Activated CD4-positive, alpha-beta T cell treated with anti-CD3 and anti-CD28 coated beads, Interleukin-2, amount 10 ng/mL, durations not matched to agents 24 days and 14 days (primary cell): ENCODE data around the gene APOL4. TPM values are rescaled to one million over a fixed set of nuclear protein-coding genes. Genes with fewer than 3 reads are reported as not detected.
A peak's percentile ranks its signal among the peaks of the same experiment; 100 is the strongest.
"Not testable (repeated sequence)": the region's sequence is repeated elsewhere in the genome, so short reads cannot be mapped to it uniquely, and the experiment has no call there.

Experiments
- DNase-seq: peaks from one replicate; pipeline ENCODE4 v3.0.0; 2022
- H3K27ac Mint-ChIP-seq: one replicate; pipeline ENCODE4 v1.8.0; 2022; ENCODE audit warnings: mild to moderate bottlenecking, mixed read lengths
- H3K27me3 Mint-ChIP-seq: one replicate; pipeline ENCODE4 v1.8.0; 2022; ENCODE audit warnings: mixed read lengths
- H3K36me3 Mint-ChIP-seq: one replicate; pipeline ENCODE4 v1.8.0; 2022; ENCODE audit warnings: low read depth, mild to moderate bottlenecking, mixed read lengths
- H3K4me1 Mint-ChIP-seq: one replicate; pipeline ENCODE4 v1.8.0; 2021; ENCODE audit warnings: mixed read lengths
- H3K4me3 Mint-ChIP-seq: one replicate; pipeline ENCODE4 v1.8.0; 2022; ENCODE audit warnings: mild to moderate bottlenecking, moderate library complexity, mixed read lengths
- H3K9me3 Mint-ChIP-seq: one replicate; pipeline ENCODE4 v1.8.0; 2021; ENCODE audit warnings: mixed read lengths
- intact Hi-C: fragments of 100-400 bp; cut with micrococcal nuclease; formaldehyde crosslinking; loops from one replicate; pipeline ENCODE4 v1.15.1; 2023
- total RNA-seq: library from RNA; stranded (reverse); gene quantifications from 2 replicates; pipeline ENCODE4 v1.2.3, GENCODE V29; 2022

APOL4 gene
- total RNA-seq, 1 donor from 2014 or later: not detected

GRCh38 chr22:36209488-36209908 is 7.9 kb upstream of the APOL4 start:
- H3K4me3 Mint-ChIP-seq, intact Hi-C loops, H3K9me3 Mint-ChIP-seq, H3K36me3 Mint-ChIP-seq, H3K4me1 Mint-ChIP-seq, H3K27ac Mint-ChIP-seq, DNase-seq: not testable (repeated sequence)
- peaks cover 49% of the 10 kb centered on the region for H3K27me3 Mint-ChIP-seq

GRCh38 chr22:36208914-36209313 is 7.3 kb upstream of the APOL4 start:
- Mint-ChIP-seq H3K4me1 (peaks cover 7% of the 10 kb centered on the region), H3K4me3 (no peak overlapping the region), H3K36me3 (peaks cover 3% of the 10 kb centered on the region), H3K27me3 (peaks cover 44% of the 10 kb centered on the region), H3K27ac (no peak overlapping the region), H3K9me3 (peaks cover 4% of the 10 kb centered on the region)
- no peak for DNase-seq
- intact Hi-C loops: no loop called here

- H3K9me3 Mint-ChIP-seq: peaks cover 4% of the 10 kb centered on the region
- intact Hi-C loops: no loop called here
- no peak overlapping the region for H3K27ac Mint-ChIP-seq
These were observed 6.7 kb upstream of the APOL4 start for GRCh38 chr22:36208162-36208765.

GRCh38 chr22:36206255-36206654 is 4.6 kb upstream of the APOL4 start:
- no peak for DNase-seq
- no peak overlapping the region for H3K4me3 Mint-ChIP-seq
- intact Hi-C loops: no loop called here
- peaks cover 4% of the 10 kb centered on the region for H3K9me3 Mint-ChIP-seq
- H3K27me3 Mint-ChIP-seq: peaks cover 28% of the 10 kb centered on the region
- H3K27ac Mint-ChIP-seq: no peak overlapping the region
- peaks cover 3% of the 10 kb centered on the region for H3K36me3 Mint-ChIP-seq
- H3K4me1 Mint-ChIP-seq: peaks cover 9% of the 10 kb centered on the region

More at GRCh38 chr22:36208162-36208765, 6.7 kb upstream of the APOL4 start:
- H3K4me3 Mint-ChIP-seq: no peak overlapping the region
- no peak for DNase-seq
- peaks cover 7% of the 10 kb centered on the region for H3K4me1 Mint-ChIP-seq
- H3K27me3 Mint-ChIP-seq: peaks cover 39% of the 10 kb centered on the region
- H3K36me3 Mint-ChIP-seq: peaks cover 3% of the 10 kb centered on the region

- not testable (repeated sequence) for H3K4me1 Mint-ChIP-seq, H3K9me3 Mint-ChIP-seq
These were observed 4.0 kb upstream of the APOL4 start for GRCh38 chr22:36205573-36205972.

GRCh38 chr22:36204632-36205015 is 3.0 kb upstream of the APOL4 start:
- intact Hi-C loops: no loop called here
- peaks cover 3% of the 10 kb centered on the region for H3K36me3 Mint-ChIP-seq
- peak overlapping the region; percentile 24 for H3K4me3 Mint-ChIP-seq
- peaks cover 4% of the 10 kb centered on the region for H3K4me1 Mint-ChIP-seq
- peaks cover 14% of the 10 kb centered on the region for H3K27me3 Mint-ChIP-seq
- DNase-seq: no peak
- no peak overlapping the region for H3K27ac Mint-ChIP-seq
- peaks cover 4% of the 10 kb centered on the region for H3K9me3 Mint-ChIP-seq

More at GRCh38 chr22:36205573-36205972, 4.0 kb upstream of the APOL4 start:
- intact Hi-C loops, H3K36me3 Mint-ChIP-seq, DNase-seq, H3K27ac Mint-ChIP-seq, H3K4me3 Mint-ChIP-seq: not testable (repeated sequence)
- H3K27me3 Mint-ChIP-seq: peaks cover 22% of the 10 kb centered on the region

- H3K27ac Mint-ChIP-seq: no peak overlapping the region
- intact Hi-C loops: no loop called here
- H3K4me1 Mint-ChIP-seq: peaks cover 4% of the 10 kb centered on the region
- H3K4me3 Mint-ChIP-seq: peak overlapping the region; percentile 24
- no peak for DNase-seq
- H3K9me3 Mint-ChIP-seq: peaks cover under 1% of the 10 kb centered on the region
- H3K27me3 Mint-ChIP-seq: peaks cover 10% of the 10 kb centered on the region
- H3K36me3 Mint-ChIP-seq: peaks cover under 1% of the 10 kb centered on the region
These were observed 2.5 kb upstream of the APOL4 start for GRCh38 chr22:36204001-36204631.

- H3K27me3 Mint-ChIP-seq, H3K36me3 Mint-ChIP-seq, DNase-seq, H3K27ac Mint-ChIP-seq, H3K9me3 Mint-ChIP-seq, H3K4me3 Mint-ChIP-seq, H3K4me1 Mint-ChIP-seq, intact Hi-C loops: not testable (repeated sequence)
These were observed 1.8 kb upstream of the APOL4 start for GRCh38 chr22:36203441-36203840.

- H3K4me1 Mint-ChIP-seq: peaks cover 11% of the 10 kb centered on the region
- H3K4me3 Mint-ChIP-seq, H3K27me3 Mint-ChIP-seq, H3K9me3 Mint-ChIP-seq, DNase-seq, H3K27ac Mint-ChIP-seq, intact Hi-C loops, H3K36me3 Mint-ChIP-seq: not testable (repeated sequence)
These were observed 1.3 kb upstream of the APOL4 start for GRCh38 chr22:36202906-36203305.

GRCh38 chr22:36201025-36201424 is 584 bp downstream of the APOL4 start:
- H3K4me3 Mint-ChIP-seq, intact Hi-C loops, DNase-seq, H3K27ac Mint-ChIP-seq, H3K36me3 Mint-ChIP-seq, H3K9me3 Mint-ChIP-seq, H3K27me3 Mint-ChIP-seq: not testable (repeated sequence)
- peaks cover 23% of the 10 kb centered on the region for H3K4me1 Mint-ChIP-seq

- Mint-ChIP-seq H3K27ac (no peak overlapping the region), H3K9me3 (no peaks in the 10 kb centered on the region), H3K4me3 (no peak overlapping the region), H3K4me1 (peaks cover 22% of the 10 kb centered on the region), H3K27me3 (peaks cover 7% of the 10 kb centered on the region), H3K36me3 (no peaks in the 10 kb centered on the region)
- DNase-seq: no peak
- intact Hi-C loops: no loop called here
These were observed 2.5 kb downstream of the APOL4 start for GRCh38 chr22:36199001-36199551.

- no peaks in the 10 kb centered on the region for H3K36me3 Mint-ChIP-seq
- H3K4me1 Mint-ChIP-seq: peaks cover 22% of the 10 kb centered on the region
- H3K27ac Mint-ChIP-seq: peak overlapping the region; percentile 41
- no peak for DNase-seq
- H3K27me3 Mint-ChIP-seq: peaks cover 7% of the 10 kb centered on the region
- no peak overlapping the region for H3K4me3 Mint-ChIP-seq
- intact Hi-C loops: no loop called here
- H3K9me3 Mint-ChIP-seq: no peaks in the 10 kb centered on the region
These were observed 3.1 kb downstream of the APOL4 start for GRCh38 chr22:36198536-36198935.

GRCh38 chr22:36197514-36198146 is 4.0 kb downstream of the APOL4 start:
- DNase-seq: no peak
- peaks cover 22% of the 10 kb centered on the region for H3K4me1 Mint-ChIP-seq
- no peaks in the 10 kb centered on the region for H3K9me3 Mint-ChIP-seq
- H3K4me3 Mint-ChIP-seq: peak overlapping the region; percentile 7
- peaks cover 7% of the 10 kb centered on the region for H3K27me3 Mint-ChIP-seq
- intact Hi-C loops: no loop called here
- H3K36me3 Mint-ChIP-seq: no peaks in the 10 kb centered on the region
- peak overlapping the region; percentile 43 for H3K27ac Mint-ChIP-seq

GRCh38 chr22:36197065-36197440 is 4.6 kb downstream of the APOL4 start:
- Mint-ChIP-seq H3K4me1 (peaks cover 22% of the 10 kb centered on the region), H3K4me3 (no peak overlapping the region), H3K9me3 (no peaks in the 10 kb centered on the region), H3K36me3 (no peaks in the 10 kb centered on the region), H3K27ac (peak overlapping the region; percentile 9), H3K27me3 (peaks cover 8% of the 10 kb centered on the region)
- intact Hi-C loops: no loop called here
- no peak for DNase-seq
